Breast epithelium (tissue), 4 donors: ENCODE data around the gene SUPT16H. TPM values are rescaled to one million over a fixed set of nuclear protein-coding genes. Genes with fewer than 3 reads are reported as not detected.
"Not testable (repeated sequence)": the region's sequence is repeated elsewhere in the genome, so short reads cannot be mapped to it uniquely, and the experiment has no call there.

ENCODE experiments used
- DNase-seq, 2 donors: peaks; one replicate each; pipeline ENCODE4 v3.0.0-alpha.2; 2019; ENCODE audit warnings: low spot score in 2 of 2
- H3K27ac ChIP-seq, 2 donors: fragments of 200-600 bp; sonication (generic) in 1 of 2; one replicate each; pipeline ENCODE4 v1.5.1; 2016 to 2019; ENCODE audit warnings: mild to moderate bottlenecking in 1 of 2
- H3K27me3 ChIP-seq, 2 donors: fragments of 200-600 bp; sonication (generic) in 1 of 2; one replicate each; pipeline versions ENCODE4 v1.5.1 to v1.6.0; 2017 to 2019; ENCODE audit warnings: control low read depth in 1 of 2, mild to moderate bottlenecking in 1 of 2
- H3K36me3 ChIP-seq: fragments of 200-600 bp; one replicate; pipeline ENCODE4 v1.5.1; 2019
- H3K4me1 ChIP-seq, 2 donors: fragments of 200-600 bp; sonication (generic); one replicate each; pipeline ENCODE4 v1.5.1; 2016 to 2019; ENCODE audit warnings: control low read depth in 1 of 2
- H3K4me3 ChIP-seq, 3 donors: fragments of 200-600 bp; sonication (generic); 1 replicate in 2 of 3; 2 replicates in 1 of 3; pipeline ENCODE4 v1.5.1; 2016 to 2019; ENCODE audit warnings: mild to moderate bottlenecking in 3 of 3, moderate library complexity in 2 of 3
- H3K9me3 ChIP-seq, 2 donors: fragments of 200-600 bp; sonication (generic) in 1 of 2; one replicate each; pipeline ENCODE4 v1.5.1; 2016 to 2019; ENCODE audit warnings: control low read depth in 1 of 2
- CTCF ChIP-seq, 3 donors: fragments of 450-650 bp; IDR thresholded peaks; one replicate each; pipeline ENCODE4 v1.5.1; 2016 to 2017; ENCODE audit warnings: antibody characterized with exemption in 3 of 3, mild to moderate bottlenecking in 3 of 3, moderate library complexity in 3 of 3
- POLR2A ChIP-seq: fragments of 450-650 bp; IDR thresholded peaks from one replicate; pipeline ENCODE4 v1.6.1; 2016; ENCODE audit warnings: antibody characterized with exemption, mild to moderate bottlenecking, moderate library complexity
- POLR2AphosphoS5 ChIP-seq, 3 donors: sonication (generic); formaldehyde crosslinking; IDR thresholded peaks; one replicate each; pipeline ENCODE4 v1.6.1; 2017; ENCODE audit warnings: antibody characterized with exemption in 3 of 3
- intact Hi-C: fragments of 100-400 bp; cut with DNase I; formaldehyde crosslinking; loops from one replicate; pipeline ENCODE4 v1.15.1; 2023; ENCODE audit warnings: low total_unique reads
- total RNA-seq, 3 donors: library from RNA; depleted of rRNA; stranded (reverse); fragments of >200 nt; gene quantifications; one replicate each; pipeline ENCODE4 v1.1.0, GENCODE V29; 2016

Gene SUPT16H
- total RNA-seq, 3 donors from 2014 or later: 66.1 to 79.3 (median 73.1) TPM

GRCh38 chr14:21309956-21310355, 73.9 kb downstream of the SUPT16H start:
- DNase-seq: no peak
- Histone ChIP-seq H3K4me1 (no peaks in the 10 kb centered on the region), H3K27me3 (no peaks in the 10 kb centered on the region), H3K4me3 (no peak overlapping the region), H3K9me3 (no peaks in the 10 kb centered on the region), H3K36me3 (no peaks in the 10 kb centered on the region), H3K27ac (no peak overlapping the region)
- TF ChIP-seq CTCF (IDR thresholded peaks at IDR 0.05) (no peak), POLR2AphosphoS5 (IDR thresholded peaks at IDR 0.05) (no peak), POLR2A (no peak)
- intact Hi-C loops: loop anchor here (5.0 kb wide), 1 partner anchor 723 kb away; the partner anchor contains the start of gene RNASE11

- intact Hi-C loops: no loop called here
- DNase-seq: no peak
- H3K9me3 ChIP-seq: no peaks in the 10 kb centered on the region
- no peak for TF ChIP-seq CTCF (IDR thresholded peaks at IDR 0.05)
- TF ChIP-seq POLR2AphosphoS5 (IDR thresholded peaks at IDR 0.05): no peak
- no peak for TF ChIP-seq POLR2A
- H3K36me3 ChIP-seq: no peaks in the 10 kb centered on the region
- peak overlapping the region; percentile 20 to 44 (median 42) for H3K4me3 ChIP-seq
- H3K4me1 ChIP-seq: no peaks in the 10 kb centered on the region
- H3K27ac ChIP-seq: peak overlapping the region; percentile 79 to 85
- no peaks in the 10 kb centered on the region for H3K27me3 ChIP-seq
Observed at GRCh38 chr14:21309238-21309636, 74.6 kb downstream of the SUPT16H start.

- DNase-seq: peak; percentile 80 to 95
- Histone ChIP-seq H3K27ac (peak overlapping the region; percentile 85), H3K36me3 (no peaks in the 10 kb centered on the region), H3K27me3 (no peaks in the 10 kb centered on the region), H3K9me3 (no peaks in the 10 kb centered on the region), H3K4me1 (no peaks in the 10 kb centered on the region), H3K4me3 (peak overlapping the region; percentile 20 to 44 (median 42))
- TF ChIP-seq POLR2A: peak; percentile 57
- TF ChIP-seq CTCF (IDR thresholded peaks at IDR 0.05): no peak
- TF ChIP-seq POLR2AphosphoS5 (IDR thresholded peaks at IDR 0.05): peak in 2 of 3 donors; percentile 58 to 73
- intact Hi-C loops: no loop called here
Observed at GRCh38 chr14:21308479-21309237, 75.2 kb downstream of the SUPT16H start.

- Histone ChIP-seq H3K27me3 (no peaks in the 10 kb centered on the region), H3K27ac (peak overlapping the region; percentile 85), H3K4me1 (no peaks in the 10 kb centered on the region), H3K36me3 (no peaks in the 10 kb centered on the region), H3K9me3 (no peaks in the 10 kb centered on the region), H3K4me3 (peak overlapping the region in 2 of 3 donors; percentile 42 to 44)
- no peak for DNase-seq
- intact Hi-C loops: no loop called here
- TF ChIP-seq POLR2AphosphoS5 (IDR thresholded peaks at IDR 0.05) (no peak), CTCF (IDR thresholded peaks at IDR 0.05) (no peak), POLR2A (no peak)
Observed at GRCh38 chr14:21308132-21308478, 75.7 kb downstream of the SUPT16H start.

- TF ChIP-seq POLR2AphosphoS5 (IDR thresholded peaks at IDR 0.05): no peak
- no peak for TF ChIP-seq POLR2A
- TF ChIP-seq CTCF (IDR thresholded peaks at IDR 0.05): no peak
- Histone ChIP-seq H3K27me3 (no peaks in the 10 kb centered on the region), H3K9me3 (no peaks in the 10 kb centered on the region), H3K4me1 (no peaks in the 10 kb centered on the region), H3K36me3 (no peaks in the 10 kb centered on the region), H3K27ac (peak overlapping the region; percentile 85), H3K4me3 (no peak overlapping the region)
- no peak for DNase-seq
- intact Hi-C loops: no loop called here
Observed at GRCh38 chr14:21307637-21308036, 76.2 kb downstream of the SUPT16H start.

GRCh38 chr14:21302836-21303140, 81.0 kb downstream of the SUPT16H start:
- H3K27me3 ChIP-seq, intact Hi-C loops, DNase-seq, H3K9me3 ChIP-seq, H3K27ac ChIP-seq, H3K4me3 ChIP-seq, H3K4me1 ChIP-seq, H3K36me3 ChIP-seq: not testable (repeated sequence)
